NCI-H187 (cell line): Measurements from ENCODE around the gene STMN3.
"Not testable (repeated sequence)": the region's sequence is repeated elsewhere in the genome, so short reads cannot be mapped to it uniquely, and the experiment has no call there.

ENCODE experiments used
- DNase-seq, 2 experiments: peaks; one replicate each; lab custom pipeline; 2025; lab: John Stamatoyannopoulos, UW

The STMN3 gene

DNA sequence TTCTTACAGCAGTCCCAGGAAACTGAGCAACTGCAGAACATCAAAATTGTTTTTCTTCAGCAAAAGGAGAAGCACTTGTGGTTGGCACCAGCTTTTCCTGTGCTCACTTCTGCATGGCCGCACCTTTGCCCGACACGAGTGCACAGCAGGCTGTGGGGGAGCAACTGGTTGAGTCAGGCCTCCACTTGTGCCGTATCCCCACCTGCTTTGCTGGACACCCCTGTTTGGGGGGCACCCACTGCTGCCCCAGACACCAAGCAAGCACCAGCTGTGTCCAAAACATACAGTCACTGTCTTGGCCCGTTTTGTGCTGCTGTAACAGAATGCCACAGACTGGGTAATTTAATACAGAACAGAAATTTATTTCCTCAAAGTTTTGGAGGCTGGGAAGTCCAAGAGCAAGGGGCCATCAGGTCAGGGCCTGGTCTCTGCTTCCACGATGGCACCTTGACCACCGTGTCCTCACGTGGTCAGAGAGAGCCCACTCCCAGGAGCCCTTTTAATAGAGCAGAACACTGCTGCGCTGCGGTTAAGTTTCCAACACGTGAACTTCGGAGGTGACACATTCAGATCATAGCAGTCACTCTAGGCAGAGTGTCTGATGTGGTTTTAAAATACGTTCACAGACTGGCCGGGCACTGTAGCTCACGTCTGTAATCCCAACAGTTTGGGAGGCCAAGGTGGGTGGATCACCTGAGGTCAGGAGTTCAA, 17.6 kb downstream of the STMN3 start:
- no peak for DNase-seq

DNA sequence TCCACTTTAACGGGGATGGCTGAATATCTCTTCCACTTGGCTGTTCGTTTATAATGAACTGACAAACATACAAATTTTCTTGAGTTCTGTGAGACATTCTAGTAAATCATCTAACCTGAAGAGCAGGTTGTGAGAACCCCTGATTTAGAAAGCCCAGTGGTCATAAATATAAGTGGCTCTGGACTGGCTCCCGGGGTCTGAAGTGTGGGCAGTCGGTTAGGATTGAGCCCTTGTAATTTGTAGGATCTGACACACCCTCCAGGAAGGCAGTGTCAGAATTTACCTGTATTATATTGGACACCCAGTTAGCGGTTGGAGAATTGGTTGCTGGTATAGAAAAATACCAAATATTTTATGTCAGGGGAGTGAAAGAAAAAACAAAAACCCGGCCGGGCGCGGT, 19.5 kb downstream of the STMN3 start:
- no peak for DNase-seq

DNA sequence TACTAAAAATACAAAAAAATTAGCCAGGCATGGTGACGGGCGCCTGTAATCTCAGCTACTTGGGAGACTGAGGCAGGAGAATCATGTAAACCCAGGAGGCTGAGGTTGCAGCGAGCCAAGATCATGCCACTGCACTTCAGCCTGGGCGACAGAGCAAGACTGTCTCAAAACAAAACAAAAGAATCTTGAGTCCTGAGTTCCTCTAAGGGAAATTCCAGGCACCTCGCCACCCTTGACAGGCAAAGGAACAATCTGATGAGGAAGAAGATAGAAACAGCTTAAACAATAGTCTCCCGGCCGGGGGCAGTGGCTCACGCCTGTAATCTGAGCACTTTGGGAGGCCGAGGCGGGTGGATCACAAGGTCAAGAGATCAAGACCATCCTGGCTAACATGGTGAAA, 21.8 kb downstream of the STMN3 start:
- DNase-seq = not testable (repeated sequence)

DNA sequence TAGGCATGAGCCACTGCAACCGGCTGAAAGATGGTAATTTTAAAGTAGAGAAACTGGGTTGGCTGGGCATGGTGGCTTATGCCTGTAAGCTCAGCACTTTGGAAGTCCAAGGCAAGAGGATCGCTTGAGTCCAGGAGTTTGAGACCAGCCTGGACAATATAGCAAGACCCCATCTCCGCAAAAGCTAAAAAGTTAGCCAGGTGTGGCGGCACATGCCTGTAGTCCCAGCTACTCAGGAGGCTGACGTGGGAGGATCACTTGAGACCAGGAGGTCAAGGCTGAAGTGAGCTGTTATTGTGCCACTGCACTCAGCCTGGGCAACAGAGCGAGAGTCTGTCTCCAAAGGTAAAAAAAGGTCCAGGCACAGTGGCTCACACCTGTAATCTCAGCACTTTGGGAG, 22.3 kb downstream of the STMN3 start:
- not testable (repeated sequence) for DNase-seq

DNA sequence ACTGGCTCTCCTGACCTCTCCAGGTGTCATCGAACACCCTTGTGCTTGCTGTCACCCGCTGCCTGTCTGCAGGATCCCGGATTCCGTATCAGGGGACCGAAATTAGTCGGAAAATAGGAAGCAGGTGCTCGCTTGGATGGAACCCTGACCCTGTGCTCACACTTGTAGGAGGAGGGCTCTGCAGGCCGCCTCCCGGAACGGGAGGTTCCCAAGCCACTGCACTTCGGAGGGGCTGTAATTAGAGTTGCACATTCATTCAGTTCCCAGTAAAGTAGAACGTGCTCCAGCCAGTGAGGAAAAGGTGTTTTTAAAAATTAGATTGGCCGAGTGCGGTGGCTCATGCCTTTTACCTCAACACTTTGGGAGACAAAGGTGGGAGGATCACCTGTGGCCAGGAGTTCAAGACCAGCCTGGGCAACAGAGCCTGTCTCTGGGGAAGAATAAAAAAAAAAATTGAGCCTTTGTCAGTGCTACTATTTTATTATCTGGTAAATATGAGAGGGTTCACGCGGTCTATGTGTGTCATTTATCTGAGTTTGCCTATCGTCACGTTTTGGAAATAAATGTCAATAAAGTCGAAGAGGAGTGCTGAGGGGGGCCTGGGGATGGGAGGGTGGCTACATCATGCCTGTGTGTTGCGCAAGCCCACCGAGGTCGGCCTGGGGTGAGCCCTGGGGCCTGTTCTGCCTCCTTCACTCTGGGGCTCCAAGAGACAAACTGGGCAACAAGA, 24.8 kb downstream of the STMN3 start:
- peak; percentile 58 to 80 for DNase-seq

DNA sequence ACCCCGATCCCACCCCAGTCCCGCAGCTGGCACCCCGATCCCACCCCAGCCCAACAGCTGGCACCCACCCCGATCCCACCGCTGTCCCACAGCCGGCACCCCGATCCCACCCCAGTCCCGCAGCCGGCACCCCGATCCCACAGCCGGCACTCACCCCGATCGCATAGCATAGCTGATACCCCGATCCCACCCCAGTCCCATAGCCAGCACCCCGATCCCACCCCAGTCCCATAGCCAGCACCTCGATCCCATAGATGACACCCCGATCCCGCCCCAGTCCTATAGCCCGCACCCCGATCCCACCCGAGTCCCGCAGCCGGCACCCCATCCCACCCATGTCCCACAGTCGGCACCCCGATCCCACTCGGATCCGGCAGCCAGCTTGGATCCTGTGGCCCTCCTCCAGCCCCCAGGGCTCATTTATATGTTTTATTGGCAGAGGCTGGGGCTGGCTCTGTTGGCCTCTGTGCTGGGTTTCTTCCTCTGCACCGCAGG, 25.4 kb downstream of the STMN3 start:
- DNase-seq = no peak

DNA sequence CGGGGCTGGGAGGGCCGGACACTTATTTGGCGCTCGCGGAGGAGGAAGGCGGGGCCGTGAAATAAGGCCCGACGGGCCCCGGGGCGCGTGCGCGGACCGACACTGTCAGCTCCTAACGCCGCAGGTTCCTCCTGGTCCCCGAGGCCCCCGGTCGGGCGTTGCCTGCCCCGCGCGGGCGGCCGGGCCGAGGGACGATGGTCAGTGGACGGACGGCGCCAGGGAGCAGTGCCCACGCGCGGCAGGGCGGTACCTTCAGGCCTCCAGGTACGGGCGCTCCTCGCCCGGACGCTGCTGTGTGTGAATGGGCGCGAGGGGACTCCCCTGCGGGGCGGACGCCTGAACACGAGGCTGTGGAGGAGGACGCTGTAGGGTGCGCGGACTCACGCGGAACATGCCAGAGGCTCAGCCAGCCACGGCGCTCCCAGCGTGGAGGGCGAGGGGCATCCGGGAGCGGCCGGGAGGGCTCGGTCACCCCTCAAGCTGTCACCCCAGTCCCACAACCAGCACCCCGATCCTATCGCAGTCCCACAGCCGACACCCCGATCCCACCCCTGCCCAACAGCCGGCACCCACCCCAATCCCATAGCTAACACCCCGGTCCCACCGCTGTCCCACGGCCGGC, 26.0 kb downstream of the STMN3 start:
- DNase-seq = peak; percentile 90 to 93

DNA sequence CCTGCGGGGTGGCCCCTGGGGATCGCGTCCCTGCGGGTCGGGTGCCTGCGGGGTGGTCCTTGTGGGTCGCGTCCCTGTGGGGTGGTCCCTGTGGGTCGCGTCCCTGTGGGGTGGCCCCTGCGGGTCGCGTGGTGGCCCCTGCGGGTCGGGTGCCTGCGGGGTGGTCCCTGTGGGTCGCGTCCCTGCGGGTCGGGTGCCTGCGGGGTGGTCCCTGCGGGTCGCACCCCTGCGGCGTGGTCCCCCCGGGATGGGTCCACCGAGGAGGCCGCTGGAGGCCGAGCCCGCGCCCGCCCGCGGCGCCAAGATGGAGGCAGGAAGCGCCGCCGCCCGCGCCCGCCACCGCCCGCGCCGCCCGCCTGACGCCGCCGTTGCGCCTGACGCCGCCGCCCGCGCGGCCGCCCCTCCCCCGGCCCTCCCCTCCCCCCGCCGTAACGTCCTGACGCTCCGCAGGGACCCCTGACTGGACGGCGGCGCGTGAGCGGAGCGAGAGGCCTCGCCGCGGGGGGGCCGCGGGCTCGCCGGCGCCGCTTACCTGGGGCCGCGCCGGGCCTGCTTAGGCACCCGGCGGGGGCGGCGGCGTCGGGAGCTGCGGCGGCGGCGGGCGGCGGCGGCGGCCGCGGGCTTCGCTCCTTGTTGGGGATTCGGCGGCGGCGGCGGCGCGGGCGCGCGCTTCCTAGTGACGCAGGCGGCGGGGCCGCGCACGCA, 26.6 kb downstream of the STMN3 start, which contains the start of gene GMEB2:
TSS of gene GMEB2 (minus strand) at position 678 of the 705 bp plus-strand sequence. CDS start 7,704 bp downstream, outside the sequence.
- DNase-seq = peak in 1 of 2 experiments; percentile 73

DNA sequence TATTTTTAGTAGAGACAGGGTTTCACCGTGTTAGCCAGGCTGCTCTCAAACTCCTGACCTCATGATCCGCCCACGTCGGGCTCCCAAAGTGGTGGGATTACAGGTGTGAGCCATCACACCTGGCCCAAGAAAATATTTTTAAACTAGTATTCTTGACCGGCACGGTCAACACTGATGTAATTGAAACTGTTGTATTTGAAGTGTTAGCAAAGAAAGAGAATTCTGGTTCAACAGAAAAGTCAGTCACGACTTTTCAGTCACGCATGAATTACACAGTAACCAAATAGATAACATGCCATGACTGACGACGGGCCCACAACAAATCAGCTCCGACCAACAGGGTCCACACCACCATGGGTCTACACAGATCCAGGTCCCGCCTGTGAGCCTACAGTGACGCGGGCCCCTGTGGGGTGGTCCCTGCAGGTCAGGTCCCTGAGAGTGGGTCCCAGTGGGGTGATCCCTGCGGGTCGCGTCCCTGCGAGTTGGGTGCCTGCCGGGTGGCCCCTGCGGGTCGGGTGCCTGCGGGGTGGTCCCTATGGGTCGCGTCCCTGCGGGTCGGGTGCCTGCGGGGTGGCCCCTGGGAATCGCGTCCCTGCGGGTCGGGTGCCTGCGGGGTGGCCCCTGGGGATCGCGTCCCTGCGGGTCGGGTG, 27.3 kb downstream of the STMN3 start:
- no peak for DNase-seq

DNA sequence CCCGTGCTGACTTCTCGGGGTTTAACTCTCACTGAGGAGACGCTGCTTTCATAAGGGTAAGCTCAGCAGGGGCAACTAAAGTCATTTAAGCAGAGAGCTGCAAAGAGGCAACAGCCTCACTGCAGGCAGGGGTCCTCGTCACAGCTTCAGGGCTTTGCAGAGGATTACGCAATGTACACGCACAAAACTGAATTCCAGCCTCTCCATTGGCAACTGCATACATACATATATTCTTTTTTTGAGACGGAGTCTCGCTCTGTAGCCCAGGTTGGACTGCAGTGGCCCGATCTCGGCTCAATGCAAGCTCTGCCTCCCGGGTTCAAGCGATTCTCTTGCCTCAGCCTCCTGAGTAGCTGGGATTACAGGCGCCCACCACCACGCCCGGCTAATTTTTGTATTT, 28.7 kb downstream of the STMN3 start:
- DNase-seq = no peak

DNA sequence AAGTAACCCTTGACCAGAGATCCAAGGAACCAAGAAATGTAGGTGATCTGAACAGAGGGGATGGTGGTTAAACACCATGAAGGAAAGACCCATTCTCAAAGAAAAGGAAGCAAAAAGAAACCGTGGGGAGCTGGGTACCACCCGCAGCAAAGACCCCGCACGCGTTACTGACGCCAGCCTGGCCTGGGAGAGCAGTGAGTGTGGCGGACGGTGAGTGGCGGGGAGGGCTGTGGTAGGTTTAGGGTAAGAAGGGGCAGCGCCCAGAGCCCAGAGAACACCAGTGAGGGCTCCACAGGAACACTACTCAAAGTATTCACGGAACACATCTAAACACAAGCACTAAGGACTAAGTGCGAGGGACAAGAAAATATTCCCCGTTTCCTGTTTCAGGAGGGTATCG, 30.5 kb downstream of the STMN3 start:
- no peak for DNase-seq

DNA sequence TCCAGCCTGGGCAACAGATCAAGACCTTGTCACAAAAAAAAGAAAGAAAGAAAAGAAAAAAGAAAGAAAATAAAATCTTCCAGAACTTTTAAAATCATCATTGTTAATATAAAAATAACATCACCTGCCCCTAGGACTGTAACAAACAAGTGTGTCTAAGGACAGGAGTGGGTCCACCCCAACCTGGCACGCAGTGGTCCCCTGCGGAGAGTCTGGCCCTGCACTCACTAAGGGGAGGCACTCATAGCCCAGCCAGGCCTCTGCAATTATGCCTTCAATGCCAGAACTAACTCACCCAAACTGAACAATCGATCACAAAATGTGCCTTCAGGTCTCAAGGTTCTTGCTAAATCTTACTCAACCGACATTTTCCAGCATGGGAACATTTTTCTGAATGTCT, 31.1 kb downstream of the STMN3 start:
- DNase-seq = no peak

DNA sequence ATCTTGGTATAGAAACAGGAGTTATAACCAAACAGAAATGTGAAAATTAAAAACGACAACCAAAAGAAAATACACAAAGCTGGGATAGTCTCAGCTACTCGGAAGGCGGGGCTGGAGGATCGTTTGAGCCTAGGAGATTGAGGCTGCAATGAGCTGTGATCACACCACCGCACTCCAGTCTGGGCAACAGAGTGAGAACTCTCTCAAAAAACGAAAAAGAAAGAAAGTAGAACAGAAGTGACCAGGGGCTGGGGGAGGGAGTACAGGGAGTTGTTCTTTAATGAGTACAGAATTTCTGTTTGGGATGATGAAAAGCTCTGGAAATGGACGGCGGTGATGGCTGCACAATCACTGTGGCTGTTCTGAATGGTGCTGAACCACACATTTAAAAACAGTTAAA, 32.2 kb downstream of the STMN3 start:
- DNase-seq = no peak

DNA sequence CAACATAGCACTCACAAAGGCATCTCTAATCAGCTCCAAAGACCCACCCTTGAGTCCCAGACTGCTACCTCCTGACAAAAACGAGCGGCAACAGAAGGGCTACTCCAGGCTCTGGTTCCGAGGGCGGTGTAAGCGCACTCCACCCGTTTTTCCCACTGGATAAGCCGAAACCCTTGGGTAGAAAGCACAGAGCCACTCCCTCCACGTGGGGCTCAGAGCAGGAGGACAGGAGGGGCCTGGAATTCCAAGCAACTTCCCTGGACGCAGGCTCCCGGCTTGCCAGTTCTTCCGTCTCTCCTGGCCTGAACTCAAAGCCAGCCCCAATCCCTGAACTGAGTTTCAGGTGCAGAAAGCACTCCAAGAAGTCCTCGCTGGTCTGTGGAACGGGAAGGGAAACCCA, 33.7 kb downstream of the STMN3 start:
- no peak for DNase-seq

DNA sequence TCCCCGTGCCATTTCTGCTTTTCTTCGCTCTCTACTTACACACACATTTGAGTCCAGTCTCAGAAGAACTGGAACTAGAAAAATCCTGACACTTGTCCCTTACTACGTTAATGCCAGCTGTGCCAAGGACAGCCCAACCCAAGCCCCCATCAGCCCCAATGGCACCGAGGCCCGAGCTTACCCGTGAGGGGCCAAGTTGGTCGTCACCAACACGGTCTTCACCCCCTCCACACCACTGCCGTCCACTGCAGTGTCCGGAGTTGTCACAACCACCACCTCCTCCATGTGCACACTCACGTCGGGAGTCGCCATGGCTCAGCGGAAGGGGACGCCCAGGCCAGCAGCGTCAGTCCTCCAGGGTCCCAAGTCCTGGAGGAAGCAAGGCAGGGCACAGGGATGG, 34.1 kb downstream of the STMN3 start:
- no peak for DNase-seq

DNA sequence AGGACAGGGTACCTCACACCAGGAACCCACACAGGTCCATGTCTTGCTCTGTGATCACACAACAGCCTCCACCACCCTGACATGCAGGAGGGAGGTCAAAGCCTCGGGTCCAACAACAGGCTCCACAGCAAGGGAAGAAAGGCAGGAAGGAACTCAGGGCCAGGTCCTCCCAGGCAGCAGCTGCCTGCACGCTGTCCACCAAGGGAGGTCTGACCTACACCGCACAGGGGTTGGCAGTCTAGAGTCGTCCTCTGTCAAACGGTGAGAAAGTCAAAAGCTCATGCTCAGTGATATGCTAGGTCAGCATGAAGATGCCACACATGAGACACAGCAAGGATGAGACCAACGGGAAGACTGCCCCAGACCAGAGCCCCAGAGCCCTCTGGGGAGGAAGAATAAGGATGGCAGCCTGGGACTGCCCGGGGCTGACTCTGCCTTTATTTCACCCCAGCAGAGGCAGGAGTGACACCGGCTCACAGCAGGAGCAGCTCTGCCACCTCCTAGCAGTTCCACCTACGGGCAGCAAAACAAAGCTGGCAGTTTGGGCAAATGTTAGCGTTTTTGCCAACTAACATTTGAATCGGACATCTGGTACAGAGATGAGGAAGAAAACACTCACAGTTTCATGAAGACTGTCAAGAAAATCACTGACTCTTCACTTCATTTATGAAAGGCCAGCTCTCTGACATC, 34.8 kb downstream of the STMN3 start:
- DNase-seq = no peak

DNA sequence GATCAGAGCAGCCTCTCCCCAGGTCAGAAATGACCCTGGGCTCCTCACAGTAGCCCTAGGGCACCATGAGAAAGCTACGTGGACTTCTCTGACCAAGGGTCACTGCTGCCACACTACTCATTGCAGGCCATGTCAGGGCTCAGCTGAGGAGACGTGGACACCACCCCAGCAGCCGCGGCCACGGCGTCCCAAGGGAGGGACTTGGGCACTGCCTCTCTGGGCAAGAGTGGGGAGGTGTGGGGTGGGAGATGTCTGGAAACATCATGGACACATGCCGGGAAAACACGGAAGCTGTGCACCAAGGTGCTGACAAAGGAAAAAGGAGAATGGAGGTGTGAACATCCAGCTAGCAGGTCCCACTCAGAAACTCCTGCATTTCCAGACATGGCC, 35.4 kb downstream of the STMN3 start:
- no peak for DNase-seq

DNA sequence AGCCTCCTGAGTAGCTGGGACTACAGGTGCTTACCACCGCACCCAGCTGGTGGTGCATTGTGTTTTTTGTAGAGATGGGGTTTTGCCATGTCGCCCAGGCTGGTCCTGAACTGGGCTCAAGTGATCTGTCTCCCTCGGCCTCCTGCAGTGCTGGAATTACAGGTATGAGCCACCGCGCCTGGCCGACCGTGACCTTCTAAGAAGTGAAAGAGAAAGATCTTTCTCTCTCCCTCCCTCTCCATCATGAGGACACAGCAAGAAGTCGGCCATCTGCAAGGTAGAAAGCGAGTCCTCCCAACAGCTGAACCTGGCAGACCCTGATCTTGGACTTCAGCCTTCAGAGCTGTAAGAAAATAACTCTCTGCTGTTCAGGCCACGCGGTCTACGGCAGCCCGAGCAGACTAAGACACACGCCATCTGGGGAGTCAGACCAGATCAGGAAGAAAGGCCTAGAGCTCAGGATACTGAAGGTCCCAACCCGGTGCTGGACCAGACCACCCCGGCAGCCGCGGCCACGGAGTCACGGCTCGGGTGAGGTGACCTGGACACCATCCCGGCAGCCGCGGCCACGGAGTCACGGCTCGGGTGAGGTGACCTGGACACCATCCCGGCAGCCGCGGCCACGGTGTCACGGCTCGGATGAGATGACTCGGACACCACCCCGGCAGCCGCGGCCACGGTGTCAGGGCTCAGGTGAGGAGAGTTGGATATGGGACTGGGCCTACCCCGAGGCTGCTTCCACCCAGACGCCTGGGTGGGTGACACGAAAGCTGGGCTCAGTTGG, 35.9 kb downstream of the STMN3 start:
- no peak for DNase-seq

DNA sequence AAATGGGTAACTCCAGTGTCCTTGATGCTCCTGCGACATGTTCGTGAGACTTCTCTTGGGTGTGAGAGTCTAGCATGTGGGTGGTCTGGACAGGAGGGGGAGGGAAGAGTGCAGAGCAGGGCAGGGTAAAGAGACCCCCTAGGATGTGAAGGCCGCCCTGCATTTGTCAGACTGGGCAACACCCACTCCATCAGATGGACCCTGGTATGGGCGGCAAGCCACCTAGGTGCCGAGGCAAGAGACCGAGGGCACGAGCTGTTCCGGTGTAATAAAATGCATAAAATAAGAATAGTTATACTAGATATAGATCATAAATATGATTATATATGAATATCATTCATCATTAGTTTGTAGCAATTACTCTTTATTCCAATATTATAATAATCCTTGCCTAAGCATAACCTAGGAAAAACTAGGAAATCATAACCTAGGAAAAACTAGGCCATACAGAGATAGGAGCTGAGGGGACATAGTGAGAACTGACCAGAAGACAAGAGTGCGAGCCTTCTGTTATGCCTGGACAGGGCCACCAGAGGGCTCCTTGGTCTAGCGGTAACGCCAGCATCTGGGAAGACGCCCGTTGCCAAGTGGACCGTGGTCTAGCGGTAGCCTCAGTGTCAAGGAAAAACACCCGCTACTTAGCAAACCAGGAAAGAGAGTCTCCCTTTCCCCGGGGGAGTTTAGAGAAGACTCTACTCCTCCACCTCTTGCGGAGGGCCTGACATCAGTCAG, 39.2 kb downstream of the STMN3 start:
- DNase-seq = not testable (repeated sequence)
